OCI-LY3 (cell line): ENCODE results near the gene IL17REL.

Experiments
- CTCF ChIP-seq: fragments of 200-600, 300-600 bp; sonication (generic); IDR thresholded peaks from 2 replicates; pipeline ENCODE4 v1.5.1; 2014; ENCODE audit warnings: antibody characterized with exemption, low read length, low read depth
- EZH2phosphoT487 ChIP-seq: fragments of 200-600 bp; shearing (Covaris generic); IDR thresholded peaks from 2 replicates; pipeline ENCODE4 v1.6.1; 2018; ENCODE audit warnings: antibody characterized with exemption, mixed run types, low read depth

GRCh38 chr22:49994361-49995040 is 18.1 kb downstream of the IL17REL start:
- TF ChIP-seq CTCF (no peak), EZH2phosphoT487 (no peak)
